Activated CD8-positive, alpha-beta memory T cell treated with anti-CD3 and anti-CD28 coated beads for 4 hours (primary cell): Measurements from ENCODE around the gene GCK.

ENCODE experiments used
- DNase-seq, 2 donors: peaks; one replicate each; pipeline ENCODE4 v3.0.0-alpha.2; 2020; ENCODE audit warnings: low read depth in 2 of 2

The GCK gene

DNA sequence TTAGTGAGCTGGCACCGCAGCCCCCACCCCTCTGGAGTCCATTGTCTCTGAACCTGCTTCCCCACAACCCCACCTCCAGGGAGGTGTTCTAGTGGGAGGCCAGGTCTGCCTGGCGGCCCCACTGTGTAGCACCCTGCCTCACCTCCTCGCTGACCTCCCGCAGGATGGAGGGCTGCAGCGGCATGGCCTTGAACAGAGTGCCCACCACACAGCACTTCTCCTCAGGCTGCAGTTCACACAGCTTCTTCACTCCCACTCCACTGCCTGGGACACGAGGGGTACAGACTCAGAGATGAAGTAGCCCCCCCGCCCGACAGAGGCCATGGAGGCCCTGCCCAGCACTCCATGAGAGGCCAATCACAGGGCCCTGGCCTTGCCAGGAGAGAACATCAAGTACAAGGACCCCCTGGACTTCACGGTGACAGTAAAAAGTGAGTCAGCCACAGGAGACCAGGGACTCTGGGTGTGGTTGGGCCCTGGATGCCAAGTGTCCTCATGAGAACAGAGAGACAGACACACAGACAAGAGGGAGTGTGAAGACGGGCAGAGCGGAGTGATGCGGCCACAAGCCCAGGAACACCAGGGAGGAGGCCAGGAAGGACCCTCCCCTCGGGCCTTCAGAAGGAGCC, 71.3 kb downstream of the GCK start:
- DNase-seq: no peak

DNA sequence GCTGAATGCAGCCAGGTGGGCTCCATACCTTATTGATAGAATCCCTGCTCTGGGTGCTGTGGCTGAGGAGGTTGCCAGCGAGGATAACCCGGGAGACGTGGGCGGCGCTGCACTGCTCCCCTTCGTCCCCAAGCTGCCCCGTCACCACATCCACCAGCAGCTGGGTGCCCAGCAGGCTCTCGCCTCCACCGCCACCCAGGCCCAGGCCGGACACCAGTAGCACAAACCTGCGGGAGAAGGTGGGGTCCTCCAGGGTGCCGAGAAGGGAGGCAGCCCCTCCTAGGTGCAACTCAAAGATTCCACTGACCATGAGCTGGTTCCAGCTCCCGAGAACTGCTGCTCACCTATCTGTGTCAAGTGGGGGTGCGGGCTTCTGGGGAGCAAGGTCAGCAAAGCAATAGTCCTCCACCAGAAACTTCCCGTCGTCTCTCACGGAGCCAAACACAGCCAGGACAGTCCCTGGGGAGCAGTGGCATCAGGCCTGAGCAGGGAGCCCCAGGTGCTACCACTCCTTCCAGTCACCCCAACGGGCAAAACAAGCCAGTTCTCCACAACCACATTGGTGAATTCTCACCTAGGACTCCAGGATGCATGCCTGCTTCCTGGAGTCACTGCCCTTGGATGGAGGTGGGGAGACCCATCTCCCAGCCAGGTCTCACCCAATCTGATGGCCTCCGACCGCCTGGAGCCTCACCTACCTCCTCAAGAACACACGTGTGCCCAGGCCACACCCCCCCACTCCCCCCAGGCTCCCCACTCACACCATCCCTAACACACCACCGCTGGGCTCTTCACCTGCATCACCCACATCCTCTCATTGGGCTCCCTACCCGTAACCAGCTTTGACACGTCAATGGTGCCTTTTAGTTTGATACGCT, 72.2 kb downstream of the GCK start:
- no peak for DNase-seq

DNA sequence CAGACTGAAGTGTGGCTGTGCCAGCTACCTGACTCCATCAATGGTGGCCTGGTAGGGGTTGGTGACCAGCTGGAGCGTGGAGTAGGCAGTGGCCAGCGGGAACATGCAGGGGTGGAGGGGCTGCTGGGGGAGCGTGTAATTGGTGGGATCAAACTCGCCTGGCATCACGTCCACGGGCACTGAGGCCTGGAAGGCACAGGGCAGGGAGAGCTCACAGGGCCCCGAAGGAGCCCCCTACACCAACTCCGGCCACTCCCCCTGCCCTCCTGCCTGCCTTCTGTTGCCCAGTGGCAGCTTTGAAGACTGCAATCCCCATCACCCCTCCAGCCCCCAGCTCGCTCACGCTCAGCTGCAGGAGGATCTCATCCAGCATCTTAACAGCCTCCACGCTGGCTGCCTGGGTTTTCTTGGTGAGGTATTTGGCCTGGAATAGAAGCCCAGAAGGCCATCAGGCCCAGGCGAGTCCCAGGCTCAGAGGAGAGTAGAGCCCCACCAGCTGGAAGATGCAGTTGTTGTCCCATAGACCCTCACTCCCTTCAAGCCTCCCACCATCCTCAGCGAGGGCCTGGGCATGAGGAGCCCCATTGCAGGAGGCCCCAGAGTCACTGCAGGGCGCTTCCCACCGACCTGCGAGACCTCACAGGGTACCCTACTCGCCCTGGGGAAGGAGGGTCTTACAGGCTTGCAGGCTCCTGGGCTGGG, 73.0 kb downstream of the GCK start:
- DNase-seq: no peak

DNA sequence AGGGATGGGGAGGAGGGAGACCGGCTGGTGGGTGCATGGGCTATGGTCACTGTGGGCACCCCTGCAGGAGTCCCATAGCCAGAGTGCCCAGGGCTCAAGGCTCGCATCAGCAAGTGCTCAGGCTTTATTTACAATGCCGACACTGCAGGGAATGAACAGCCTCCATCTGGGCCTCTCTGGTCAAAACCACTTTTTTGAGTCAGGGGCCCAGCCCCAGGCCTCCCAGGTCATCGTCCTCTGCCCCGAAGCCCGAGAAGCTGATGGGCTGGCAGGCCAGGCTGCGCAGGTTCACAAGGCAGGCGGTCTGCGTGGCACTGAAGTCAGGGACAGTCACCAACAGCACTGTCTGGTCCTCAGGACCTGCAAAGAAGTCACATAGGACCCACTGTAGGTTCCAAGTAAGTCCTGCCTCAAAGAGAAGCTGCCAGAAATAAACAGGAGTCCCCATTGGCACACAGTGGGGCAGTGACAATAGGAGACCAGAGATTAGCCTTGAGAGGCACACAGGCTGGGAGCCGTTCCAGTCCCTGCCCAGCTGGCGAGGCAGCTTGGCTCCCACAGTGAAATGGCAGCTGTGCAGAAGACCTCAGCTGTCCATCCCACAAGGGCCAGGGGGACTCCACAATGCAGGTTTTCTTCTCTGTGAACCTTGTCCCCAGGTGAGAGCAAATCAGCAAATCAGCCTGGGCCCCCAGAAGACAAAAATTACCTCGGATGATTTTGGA, 74.5 kb downstream of the GCK start:
- no peak for DNase-seq

DNA sequence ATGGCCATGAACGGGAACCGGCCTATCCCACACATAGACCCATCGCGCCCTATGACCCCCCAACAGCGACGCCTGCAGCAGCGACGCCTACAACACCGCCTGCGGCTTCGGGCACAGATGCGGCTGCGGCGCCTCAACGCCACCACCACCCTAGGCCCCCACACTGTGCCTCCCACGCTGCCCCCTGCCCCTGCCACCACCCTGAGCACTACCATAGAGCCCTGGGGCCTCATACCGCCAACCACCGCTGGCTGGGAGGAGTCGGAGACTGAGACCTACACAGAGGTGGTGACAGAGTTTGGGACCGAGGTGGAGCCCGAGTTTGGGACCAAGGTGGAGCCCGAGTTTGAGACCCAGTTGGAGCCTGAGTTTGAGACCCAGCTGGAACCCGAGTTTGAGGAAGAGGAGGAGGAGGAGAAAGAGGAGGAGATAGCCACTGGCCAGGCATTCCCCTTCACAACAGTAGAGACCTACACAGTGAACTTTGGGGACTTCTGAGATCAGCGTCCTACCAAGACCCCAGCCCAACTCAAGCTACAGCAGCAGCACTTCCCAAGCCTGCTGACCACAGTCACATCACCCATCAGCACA, 75.4 kb downstream of the GCK start:
- no peak for DNase-seq

DNA sequence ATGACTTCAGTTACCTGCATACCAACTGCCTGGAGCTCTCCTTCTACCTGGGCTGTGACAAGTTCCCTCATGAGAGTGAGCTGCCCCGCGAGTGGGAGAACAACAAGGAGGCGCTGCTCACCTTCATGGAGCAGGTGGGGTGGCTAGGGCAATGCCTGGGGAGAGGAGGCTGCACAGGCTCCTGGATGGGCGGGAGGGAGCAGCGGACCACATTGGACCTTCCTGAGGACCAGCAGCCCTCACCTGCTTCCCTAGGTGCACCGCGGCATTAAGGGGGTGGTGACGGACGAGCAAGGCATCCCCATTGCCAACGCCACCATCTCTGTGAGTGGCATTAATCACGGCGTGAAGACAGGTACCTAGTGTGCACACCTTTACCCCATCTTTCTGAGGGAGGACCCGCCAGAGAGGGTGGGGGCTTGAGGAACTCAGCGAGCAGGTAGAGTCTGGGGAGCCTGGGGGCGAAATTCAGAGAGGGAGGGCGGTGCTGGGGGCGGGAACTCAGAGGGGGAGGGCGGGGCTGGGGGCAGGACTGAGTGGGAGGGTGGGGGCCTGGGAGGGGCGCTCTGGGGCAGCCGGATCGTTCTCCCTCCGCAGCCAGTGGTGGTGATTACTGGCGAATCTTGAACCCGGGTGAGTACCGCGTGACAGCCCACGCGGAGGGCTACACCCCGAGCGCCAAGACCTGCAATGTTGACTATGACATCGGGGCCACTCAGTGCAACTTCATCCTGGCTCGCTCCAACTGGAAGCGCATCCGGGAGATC, 76.1 kb downstream of the GCK start:
- DNase-seq: no peak

DNA sequence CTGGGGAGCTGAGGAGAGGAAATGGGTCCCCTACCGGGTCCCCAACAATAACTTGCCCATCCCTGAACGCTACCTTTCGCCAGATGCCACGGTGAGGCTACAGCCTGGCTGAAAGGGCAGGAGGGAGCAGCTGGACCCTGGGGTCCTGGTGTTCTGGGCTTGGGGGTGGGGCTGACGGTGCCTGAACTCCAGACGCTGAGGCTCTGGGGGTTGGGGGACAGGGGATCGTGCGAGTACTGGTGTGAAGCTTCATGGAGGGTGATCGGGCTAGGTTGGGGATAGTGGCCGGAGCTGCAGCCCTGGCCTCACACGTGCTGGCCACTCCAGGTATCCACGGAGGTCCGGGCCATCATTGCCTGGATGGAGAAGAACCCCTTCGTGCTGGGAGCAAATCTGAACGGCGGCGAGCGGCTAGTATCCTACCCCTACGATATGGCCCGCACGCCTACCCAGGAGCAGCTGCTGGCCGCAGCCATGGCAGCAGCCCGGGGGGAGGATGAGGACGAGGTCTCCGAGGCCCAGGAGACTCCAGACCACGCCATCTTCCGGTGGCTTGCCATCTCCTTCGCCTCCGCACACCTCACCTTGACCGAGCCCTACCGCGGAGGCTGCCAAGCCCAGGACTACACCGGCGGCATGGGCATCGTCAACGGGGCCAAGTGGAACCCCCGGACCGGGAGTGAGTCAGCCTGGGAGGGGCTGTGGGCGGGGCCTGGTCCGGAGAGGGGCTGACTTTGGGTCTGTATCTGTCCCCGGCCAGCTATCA, 76.8 kb downstream of the GCK start:
- DNase-seq: no peak

DNA sequence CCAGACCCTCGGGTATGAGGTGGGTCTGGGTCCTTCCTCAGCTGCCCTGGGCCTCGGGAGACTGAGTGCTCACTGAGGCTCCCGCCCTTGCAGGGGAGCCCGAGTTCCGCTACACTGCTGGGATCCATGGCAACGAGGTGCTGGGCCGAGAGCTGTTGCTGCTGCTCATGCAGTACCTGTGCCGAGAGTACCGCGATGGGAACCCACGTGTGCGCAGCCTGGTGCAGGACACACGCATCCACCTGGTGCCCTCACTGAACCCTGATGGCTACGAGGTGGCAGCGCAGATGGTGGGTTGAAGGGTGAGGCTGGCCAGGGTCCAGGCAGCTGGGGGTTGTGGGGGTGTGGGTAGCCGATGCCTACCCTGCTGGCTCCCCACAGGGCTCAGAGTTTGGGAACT, 77.5 kb downstream of the GCK start:
- no peak for DNase-seq

DNA sequence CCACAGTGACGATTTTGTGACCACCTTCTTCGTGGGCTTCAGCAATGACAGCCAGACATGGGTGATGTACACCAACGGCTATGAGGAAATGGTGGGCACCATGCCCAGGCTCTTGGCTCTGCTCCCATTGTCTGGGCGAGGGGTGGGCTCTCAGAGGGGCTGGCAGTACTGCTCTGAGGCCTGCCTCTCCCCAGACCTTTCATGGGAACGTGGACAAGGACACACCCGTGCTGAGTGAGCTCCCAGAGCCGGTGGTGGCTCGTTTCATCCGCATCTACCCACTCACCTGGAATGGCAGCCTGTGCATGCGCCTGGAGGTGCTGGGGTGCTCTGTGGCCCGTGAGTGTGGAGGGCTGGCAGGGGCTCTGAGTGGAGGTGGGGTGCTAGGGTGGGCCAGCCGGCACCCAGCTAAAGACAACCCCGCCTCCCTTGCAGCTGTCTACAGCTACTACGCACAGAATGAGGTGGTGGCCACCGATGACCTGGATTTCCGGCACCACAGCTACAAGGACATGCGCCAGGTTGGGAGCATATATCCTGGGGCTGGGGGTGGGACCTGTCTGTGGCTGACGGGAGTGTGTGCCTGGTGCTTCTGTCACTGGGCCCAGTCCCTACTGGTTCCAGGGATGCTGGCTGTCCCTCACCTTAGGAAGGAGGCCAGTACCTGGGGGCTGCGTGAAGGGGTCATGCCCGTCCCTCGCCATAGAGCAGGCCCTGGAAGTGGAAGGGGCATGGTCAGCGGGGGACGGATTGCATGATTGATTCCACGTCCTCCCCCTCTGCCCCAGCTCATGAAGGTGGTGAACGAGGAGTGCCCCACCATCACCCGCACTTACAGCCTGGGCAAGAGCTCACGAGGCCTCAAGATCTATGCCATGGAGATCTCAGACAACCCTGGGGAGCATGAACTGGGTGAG, 78.3 kb downstream of the GCK start:
- DNase-seq: no peak

DNA sequence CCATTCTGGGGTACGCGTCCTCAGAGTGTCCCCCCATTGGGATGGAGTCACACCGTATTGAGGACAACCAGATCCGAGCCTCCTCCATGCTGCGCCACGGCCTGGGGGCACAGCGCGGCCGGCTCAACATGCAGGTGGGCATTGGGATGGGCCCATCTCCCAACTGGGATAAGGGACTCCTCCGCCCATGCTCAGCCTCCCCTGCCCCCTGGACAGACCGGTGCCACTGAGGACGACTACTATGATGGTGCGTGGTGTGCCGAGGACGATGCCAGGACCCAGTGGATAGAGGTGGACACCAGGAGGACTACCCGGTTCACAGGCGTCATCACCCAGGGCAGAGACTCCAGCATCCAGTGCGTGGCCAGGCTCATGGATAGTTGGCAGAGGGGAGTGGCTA, 79.2 kb downstream of the GCK start:
- no peak for DNase-seq

DNA sequence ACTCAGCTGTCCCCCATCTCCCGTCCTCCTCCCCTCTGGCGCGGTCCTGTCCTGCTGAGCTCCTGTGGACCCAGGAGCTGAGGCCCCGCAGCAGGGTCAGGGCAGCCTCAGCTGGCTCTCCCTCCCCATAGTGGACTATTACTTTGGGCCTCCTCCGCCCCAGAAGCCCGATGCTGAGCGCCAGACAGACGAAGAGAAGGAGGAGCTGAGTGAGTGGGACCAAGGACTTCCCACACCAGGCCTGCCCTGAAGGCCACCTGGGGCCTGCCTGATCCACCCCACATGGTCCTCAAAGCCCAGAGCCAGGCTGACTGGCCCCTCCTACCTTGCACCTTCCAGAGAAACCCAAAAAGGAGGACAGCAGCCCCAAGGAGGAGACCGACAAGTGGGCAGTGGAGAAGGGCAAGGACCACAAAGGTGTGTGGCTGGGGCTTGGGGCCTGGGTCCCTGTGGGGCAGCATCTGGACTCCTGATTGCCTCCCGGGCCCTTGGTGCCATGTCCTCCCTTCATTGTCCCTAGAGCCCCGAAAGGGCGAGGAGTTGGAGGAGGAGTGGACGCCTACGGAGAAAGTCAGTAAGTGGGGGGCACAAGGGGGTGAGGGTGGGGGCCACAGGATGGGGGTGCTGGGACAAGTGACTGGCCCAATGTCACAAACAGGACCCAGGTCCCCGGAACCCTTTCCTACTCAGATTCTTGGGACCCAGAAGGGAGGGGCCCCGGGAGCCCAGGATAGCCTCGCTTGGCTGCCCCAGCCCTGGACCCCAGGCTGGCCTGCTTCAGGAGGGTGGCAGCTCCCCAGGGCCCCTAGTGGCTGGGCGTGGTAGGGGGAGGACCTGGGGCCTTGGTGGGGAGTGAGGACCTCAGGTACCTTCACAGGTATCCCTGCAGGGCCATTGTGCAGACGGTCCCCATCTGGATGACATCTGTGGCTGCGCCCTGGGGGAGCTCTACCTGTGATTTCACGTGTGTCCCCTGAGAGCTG, 80.2 kb downstream of the GCK start:
- DNase-seq: no peak

DNA sequence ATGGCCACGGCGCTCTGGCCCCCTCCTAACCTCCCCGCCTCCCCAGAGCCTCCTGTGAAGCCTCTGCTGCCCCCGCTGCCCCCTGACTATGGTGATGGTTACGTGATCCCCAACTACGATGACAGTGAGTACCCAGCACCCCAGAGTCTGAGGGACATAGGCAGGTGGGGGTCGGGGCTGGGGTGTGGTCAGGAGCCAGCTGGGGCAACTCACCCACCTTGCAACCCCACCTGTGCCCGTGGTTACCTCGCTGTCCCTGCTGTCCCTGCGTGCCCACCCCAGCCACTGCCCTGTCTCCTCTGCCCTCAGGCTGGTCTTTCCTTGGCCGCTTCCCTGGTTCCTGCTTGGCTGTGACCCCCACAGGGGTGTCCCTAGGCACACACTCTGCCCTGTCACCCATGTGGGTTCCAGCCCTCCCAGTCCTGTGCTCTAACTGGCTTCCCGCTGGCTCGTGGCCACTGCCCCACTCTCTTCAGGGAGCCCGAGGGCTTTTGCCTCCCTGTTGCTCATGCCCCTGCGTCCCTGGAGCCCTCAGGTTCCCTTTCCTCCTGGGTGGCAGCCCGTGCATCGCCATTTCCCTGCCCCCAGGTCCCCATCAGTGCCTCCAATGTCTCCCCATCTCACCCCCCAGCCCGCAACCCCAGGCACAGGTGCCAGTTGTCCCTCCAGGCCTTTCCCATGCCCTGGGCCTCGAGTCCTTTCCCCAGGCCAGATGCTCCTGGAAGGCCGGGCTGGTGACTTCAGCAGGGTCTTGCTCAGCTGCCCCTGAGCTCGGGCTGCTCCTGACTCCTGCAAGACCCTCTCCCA, 81.1 kb downstream of the GCK start:
- no peak for DNase-seq

DNA sequence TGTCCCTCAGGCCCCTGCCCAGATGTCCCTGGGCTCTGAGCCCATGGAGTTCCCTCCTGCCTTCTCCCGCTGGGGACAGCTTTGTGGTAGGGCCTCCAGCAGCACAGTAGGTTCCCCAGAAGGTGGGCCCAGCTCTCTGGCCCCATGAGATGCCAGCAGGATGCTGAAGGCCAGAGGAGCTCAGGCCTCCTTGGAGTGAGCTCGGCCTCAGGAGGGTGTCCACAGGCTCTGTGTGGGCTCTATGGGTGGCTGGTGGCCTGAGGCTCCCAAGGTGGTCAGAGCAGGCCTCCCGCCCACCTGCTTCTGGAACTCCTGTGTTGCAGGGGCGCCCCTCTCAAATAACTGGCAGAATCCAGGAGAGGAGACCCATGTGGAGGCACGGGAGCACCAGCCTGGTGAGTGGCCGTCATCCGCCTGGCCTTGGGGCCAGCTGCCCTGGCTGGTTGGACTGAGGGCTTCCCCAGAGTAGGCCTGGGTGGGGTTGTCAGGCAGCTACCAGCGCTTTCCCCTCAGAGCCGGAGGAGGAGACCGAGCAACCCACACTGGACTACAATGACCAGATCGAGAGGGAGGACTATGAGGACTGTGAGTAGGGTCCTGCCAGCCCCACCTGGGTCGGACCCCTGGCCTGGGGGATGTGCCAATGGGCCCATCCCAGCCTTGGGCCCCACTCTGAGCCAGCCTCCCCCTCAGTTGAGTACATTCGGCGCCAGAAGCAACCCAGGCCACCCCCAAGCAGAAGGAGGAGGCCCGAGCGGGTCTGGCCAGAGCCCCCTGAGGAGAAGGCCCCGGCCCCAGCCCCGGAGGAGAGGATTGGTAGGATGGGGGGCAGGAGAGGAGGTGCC, 81.9 kb downstream of the GCK start:
- no peak for DNase-seq

DNA sequence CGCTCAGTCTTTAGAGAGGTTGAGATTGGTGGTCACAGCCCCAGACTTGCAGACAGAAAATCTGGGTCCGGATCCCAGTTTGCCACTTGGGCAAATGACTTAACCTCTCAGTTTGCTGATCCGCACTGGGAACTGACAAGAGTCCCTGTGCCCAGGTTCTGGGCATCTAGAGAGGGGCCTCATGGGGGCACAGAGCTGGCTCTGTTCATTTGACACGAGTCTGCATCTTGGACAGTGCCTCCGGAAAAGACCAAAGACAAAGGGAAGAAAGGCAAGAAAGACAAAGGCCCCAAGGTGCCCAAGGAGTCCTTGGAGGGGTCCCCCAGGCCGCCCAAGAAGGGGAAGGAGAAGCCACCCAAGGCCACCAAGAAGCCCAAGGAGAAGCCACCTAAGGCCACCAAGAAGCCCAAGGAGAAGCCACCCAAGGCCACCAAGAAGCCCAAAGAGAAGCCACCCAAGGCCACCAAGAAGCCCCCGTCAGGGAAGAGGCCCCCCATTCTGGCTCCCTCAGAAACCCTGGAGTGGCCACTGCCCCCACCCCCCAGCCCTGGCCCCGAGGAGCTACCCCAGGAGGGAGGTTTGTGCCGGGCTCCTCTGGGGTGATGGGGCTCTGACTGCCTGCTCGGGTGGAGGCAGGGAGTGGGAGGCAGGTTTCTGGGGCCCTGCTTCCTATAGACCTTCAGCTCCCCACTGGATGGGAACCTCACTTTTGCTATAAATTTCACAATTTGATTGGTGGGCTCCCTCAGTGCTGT, 82.8 kb downstream of the GCK start:
- DNase-seq: no peak

DNA sequence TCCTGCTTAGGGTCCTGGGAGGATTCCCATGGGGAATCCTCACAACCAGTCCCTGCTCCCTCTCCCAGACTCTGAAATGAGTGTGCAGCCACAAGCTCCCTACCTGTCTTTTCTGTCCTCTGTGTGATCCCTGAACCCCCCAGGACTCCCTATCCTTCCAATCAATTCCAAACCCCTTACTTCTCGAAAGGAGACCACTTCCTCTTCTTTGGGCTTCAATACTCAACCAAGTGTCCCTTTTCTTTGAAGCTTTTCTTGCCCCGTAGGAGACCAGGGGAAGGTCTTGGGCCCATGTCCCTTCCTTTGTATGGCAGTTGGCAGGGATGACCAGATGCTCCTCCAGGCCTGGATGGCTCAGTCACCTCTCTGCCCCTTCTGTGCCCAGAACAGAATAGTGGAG, 83.4 kb downstream of the GCK start:
- no peak for DNase-seq
